Globus pallidus (tissue), 1 donor: ENCODE measurements around the gene AFDN.

Experiments
- DNase-seq: peaks from one replicate; pipeline ENCODE4 v3.0.0-alpha.2; 2015; ENCODE audit warnings: low spot score

The AFDN gene

GRCh38 chr6:167796192-167796981 is 30.3 kb upstream of the AFDN start:
- DNase-seq: peak; percentile 53

GRCh38 chr6:167797011-167797471 is 29.7 kb upstream of the AFDN start:
- no peak for DNase-seq

- DNase-seq: no peak
These were observed 29.0 kb upstream of the AFDN start for GRCh38 chr6:167797476-167798265.

- DNase-seq: no peak
These were observed 28.3 kb upstream of the AFDN start for GRCh38 chr6:167798453-167798852.

- peak; percentile 39 for DNase-seq
These were observed 27.5 kb upstream of the AFDN start for GRCh38 chr6:167799033-167799821.

GRCh38 chr6:167800549-167800948 is 26.2 kb upstream of the AFDN start:
- no peak for DNase-seq

GRCh38 chr6:167801263-167801662 is 25.4 kb upstream of the AFDN start:
- DNase-seq: no peak

GRCh38 chr6:167802339-167802738 is 24.4 kb upstream of the AFDN start:
- DNase-seq: no peak

GRCh38 chr6:167803816-167804215 is 22.9 kb upstream of the AFDN start:
- DNase-seq: no peak

GRCh38 chr6:167804281-167805013 is 22.3 kb upstream of the AFDN start:
- no peak for DNase-seq

GRCh38 chr6:167805349-167806060 is 21.2 kb upstream of the AFDN start:
- DNase-seq: no peak

GRCh38 chr6:167806061-167806700 is 20.5 kb upstream of the AFDN start:
- DNase-seq: no peak

- DNase-seq: no peak
These were observed 19.5 kb upstream of the AFDN start for GRCh38 chr6:167807200-167807599.

GRCh38 chr6:167807756-167808155 is 19.0 kb upstream of the AFDN start:
- no peak for DNase-seq

- no peak for DNase-seq
These were observed 15.7 kb upstream of the AFDN start for GRCh38 chr6:167811040-167811439.

GRCh38 chr6:167811442-167812087 is 15.1 kb upstream of the AFDN start:
- no peak for DNase-seq

GRCh38 chr6:167812088-167812487 is 14.6 kb upstream of the AFDN start:
- DNase-seq: no peak

- DNase-seq: no peak
These were observed 11.3 kb upstream of the AFDN start for GRCh38 chr6:167815296-167815980.

GRCh38 chr6:167817016-167817415 is 9.7 kb upstream of the AFDN start:
- no peak for DNase-seq
